HL-60 (cell line): ENCODE results near the gene SFXN3.

Experiments
- DNase-seq, 2 experiments: peaks; one replicate each; pipeline ENCODE4 v3.0.0-alpha.2; 2010 to 2020; ENCODE audit warnings: low read depth in 1 of 2, low spot score in 1 of 2
- H3K27ac ChIP-seq: fragments of 250-450 bp; sonication (Bioruptor Pico); replicated peaks from 2 replicates; pipeline ENCODE4 v1.5.1; 2020; ENCODE audit warnings: mild to moderate bottlenecking, moderate library complexity
- H3K27me3 ChIP-seq: fragments of 250-450 bp; sonication (Bioruptor Pico); 2 replicates; pipeline ENCODE4 v1.5.1; 2021; ENCODE audit warnings: mild to moderate bottlenecking, moderate library complexity; ENCODE audit not compliant: insufficient read depth, poor library complexity, severe bottlenecking
- H3K4me3 ChIP-seq: replicated peaks from 2 replicates; pipeline ENCODE4 v1.5.1; 2011; ENCODE audit warnings: mild to moderate bottlenecking, control low read depth, low read length; ENCODE audit not compliant: insufficient read depth
- GABPA ChIP-seq: IDR thresholded peaks from 2 replicates; pipeline ENCODE4 v1.6.1; 2012; ENCODE audit warnings: low read depth
- POLR2AphosphoS5 ChIP-seq: IDR thresholded peaks from 2 replicates; pipeline ENCODE4 v1.6.1; 2012; ENCODE audit warnings: low read depth
- SPI1 ChIP-seq: IDR thresholded peaks from 2 replicates; pipeline ENCODE4 v1.6.1; 2012; ENCODE audit warnings: low read depth, mild to moderate bottlenecking, borderline replicate concordance
- TF ChIP-seq, protein P1 (sequence below): IDR thresholded peaks from 2 replicates; pipeline ENCODE4 v1.6.1; 2012; ENCODE audit warnings: low read depth; ENCODE audit not compliant: insufficient replicate concordance
- TF ChIP-seq, protein P2 (sequence below): IDR thresholded peaks from one replicate; pipeline ENCODE4 v1.5.1; 2011; ENCODE audit warnings: low read length, control low read depth, inconsistent platforms; ENCODE audit not compliant: insufficient read depth

The SFXN3 gene

DNA sequence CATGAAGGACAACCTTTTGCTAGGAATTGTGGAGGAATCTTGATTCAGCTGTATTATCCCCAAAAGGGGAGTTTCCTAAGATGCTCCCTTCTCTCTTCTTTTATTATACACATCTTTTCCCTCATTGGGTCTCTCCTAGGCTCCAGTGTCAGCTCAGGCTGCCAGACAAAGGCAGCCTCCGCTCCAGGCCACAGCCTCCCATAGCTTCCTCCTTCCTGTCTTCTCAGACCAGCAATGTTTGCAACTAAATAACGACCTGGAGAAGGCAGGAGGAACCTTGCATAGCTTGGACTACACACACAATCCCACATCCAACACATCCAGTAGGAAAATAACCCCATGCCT is 12.3 kb downstream of the SFXN3 start:
- DNase-seq: peak in 1 of 2 experiments; percentile 36
- no peaks in the 10 kb centered on the region for H3K27me3 ChIP-seq
- H3K27ac ChIP-seq: peak overlapping the region; percentile 67

DNA sequence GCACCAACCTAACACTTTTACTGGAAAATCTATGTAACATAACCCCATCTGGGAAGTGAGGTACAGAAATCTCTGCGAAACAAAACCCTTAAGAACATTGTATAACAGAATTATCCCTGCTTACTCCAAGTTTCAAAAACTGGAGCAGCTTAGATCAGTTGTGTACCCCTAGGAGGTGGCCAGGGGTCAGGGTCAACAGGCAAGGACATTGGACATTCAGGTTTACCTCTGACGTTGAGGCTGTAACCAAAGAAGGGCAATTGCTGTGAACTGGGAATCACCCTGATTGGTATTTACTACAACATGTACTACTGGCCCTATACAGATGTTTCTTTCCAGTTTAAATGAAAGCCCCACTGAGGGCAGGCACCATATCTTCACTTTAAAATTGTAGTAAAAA is 13.1 kb downstream of the SFXN3 start:
- Histone ChIP-seq H3K4me3 (no peak overlapping the region), H3K27me3 (no peaks in the 10 kb centered on the region), H3K27ac (no peak overlapping the region)
- no peak for DNase-seq
- TF ChIP-seq GABPA: no peak
- TF ChIP-seq, protein P1, sequence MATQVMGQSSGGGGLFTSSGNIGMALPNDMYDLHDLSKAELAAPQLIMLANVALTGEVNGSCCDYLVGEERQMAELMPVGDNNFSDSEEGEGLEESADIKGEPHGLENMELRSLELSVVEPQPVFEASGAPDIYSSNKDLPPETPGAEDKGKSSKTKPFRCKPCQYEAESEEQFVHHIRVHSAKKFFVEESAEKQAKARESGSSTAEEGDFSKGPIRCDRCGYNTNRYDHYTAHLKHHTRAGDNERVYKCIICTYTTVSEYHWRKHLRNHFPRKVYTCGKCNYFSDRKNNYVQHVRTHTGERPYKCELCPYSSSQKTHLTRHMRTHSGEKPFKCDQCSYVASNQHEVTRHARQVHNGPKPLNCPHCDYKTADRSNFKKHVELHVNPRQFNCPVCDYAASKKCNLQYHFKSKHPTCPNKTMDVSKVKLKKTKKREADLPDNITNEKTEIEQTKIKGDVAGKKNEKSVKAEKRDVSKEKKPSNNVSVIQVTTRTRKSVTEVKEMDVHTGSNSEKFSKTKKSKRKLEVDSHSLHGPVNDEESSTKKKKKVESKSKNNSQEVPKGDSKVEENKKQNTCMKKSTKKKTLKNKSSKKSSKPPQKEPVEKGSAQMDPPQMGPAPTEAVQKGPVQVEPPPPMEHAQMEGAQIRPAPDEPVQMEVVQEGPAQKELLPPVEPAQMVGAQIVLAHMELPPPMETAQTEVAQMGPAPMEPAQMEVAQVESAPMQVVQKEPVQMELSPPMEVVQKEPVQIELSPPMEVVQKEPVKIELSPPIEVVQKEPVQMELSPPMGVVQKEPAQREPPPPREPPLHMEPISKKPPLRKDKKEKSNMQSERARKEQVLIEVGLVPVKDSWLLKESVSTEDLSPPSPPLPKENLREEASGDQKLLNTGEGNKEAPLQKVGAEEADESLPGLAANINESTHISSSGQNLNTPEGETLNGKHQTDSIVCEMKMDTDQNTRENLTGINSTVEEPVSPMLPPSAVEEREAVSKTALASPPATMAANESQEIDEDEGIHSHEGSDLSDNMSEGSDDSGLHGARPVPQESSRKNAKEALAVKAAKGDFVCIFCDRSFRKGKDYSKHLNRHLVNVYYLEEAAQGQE: no peak
- no peak for TF ChIP-seq SPI1
- no peak for TF ChIP-seq POLR2AphosphoS5
- TF ChIP-seq, protein P2, sequence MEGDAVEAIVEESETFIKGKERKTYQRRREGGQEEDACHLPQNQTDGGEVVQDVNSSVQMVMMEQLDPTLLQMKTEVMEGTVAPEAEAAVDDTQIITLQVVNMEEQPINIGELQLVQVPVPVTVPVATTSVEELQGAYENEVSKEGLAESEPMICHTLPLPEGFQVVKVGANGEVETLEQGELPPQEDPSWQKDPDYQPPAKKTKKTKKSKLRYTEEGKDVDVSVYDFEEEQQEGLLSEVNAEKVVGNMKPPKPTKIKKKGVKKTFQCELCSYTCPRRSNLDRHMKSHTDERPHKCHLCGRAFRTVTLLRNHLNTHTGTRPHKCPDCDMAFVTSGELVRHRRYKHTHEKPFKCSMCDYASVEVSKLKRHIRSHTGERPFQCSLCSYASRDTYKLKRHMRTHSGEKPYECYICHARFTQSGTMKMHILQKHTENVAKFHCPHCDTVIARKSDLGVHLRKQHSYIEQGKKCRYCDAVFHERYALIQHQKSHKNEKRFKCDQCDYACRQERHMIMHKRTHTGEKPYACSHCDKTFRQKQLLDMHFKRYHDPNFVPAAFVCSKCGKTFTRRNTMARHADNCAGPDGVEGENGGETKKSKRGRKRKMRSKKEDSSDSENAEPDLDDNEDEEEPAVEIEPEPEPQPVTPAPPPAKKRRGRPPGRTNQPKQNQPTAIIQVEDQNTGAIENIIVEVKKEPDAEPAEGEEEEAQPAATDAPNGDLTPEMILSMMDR: no peak

More for the DNA sequence above, 12.3 kb downstream of the SFXN3 start:
- peak overlapping the region; percentile 46 for H3K4me3 ChIP-seq
- TF ChIP-seq SPI1: no peak
- no peak for TF ChIP-seq POLR2AphosphoS5
- TF ChIP-seq, protein P2: no peak
- TF ChIP-seq, protein P1: no peak

DNA sequence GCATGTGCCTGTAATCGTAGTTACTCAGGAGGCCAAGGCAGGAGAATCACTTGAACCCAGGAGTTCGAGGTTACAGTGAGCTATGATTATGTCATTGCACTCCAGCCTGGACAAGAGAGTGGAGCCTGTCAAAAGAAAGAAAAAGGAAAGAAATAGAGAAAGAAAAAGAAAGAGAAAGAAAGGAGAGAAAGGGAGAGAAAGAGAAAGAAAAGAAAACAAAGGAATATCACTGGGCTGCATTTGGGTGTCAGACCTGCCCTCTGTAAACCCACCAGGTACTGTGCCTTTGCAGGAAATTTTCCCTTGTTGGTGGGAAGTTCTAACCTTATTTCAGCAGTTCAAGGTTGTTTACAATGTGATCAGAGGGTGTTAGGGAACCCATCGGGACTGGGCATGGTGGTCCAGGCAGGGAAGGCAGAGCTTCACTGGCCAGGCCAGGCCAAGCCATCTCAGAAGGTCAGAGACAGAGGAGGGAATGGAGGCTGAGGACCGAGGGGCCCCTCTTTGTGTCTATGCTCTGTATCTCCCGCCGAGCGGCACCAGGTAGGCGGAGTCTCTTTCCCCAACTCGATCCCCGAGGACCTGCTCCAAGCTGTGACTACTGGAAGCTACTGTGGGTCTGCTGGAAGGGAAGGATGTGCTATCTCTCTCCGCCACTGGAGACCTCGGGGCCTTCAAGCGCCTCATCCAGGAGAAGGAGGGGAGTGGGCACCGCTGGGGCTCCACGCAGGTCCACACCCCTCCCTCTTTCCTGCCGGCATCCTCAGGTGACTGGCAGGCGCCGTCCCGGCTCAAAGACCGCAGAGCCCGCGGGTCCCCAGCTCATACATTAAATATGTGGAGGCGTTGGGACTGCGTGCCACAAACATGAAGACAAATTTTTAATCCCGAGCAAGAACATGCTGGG is 15.6 kb downstream of the SFXN3 start:
- no peak for DNase-seq
- Histone ChIP-seq H3K4me3 (no peak overlapping the region), H3K27ac (no peak overlapping the region), H3K27me3 (peaks cover 2% of the 10 kb centered on the region)
- TF ChIP-seq, protein P1: no peak
- TF ChIP-seq POLR2AphosphoS5 (no peak), GABPA (no peak)
- TF ChIP-seq, protein P2: no peak
